ENCODE results near the gene MCF2. TPM values are rescaled to one million over a fixed set of nuclear protein-coding genes. Genes with fewer than 3 reads are reported as not detected.

Gene MCF2
- total RNA-seq, 2 experiments from 2014 or later = 0.89 to 1.1 TPM

- Histone ChIP-seq H3K27ac (ENCODE audit: low read depth in 1 of 2, low read length in 2 of 2) (no peak overlapping the region), H3K4me1 (ENCODE audit: insufficient read depth, low read length) (no peaks in the 10 kb centered on the region), H3K9me3 (ENCODE audit: control insufficient read depth in 1 of 2, insufficient read depth in 1 of 2, low read length in 2 of 2) (no peaks in the 10 kb centered on the region), H3K36me3 (ENCODE audit: insufficient read depth, low read length) (no peaks in the 10 kb centered on the region), H3K27me3 (ENCODE audit: control insufficient read depth in 1 of 2, insufficient read depth in 2 of 2, low read length in 2 of 2) (peaks cover 0 to 7% of the 10 kb centered on the region in 2 experiments), H3K4me3 (ENCODE audit: low read length) (no peak overlapping the region)
- Mint-ChIP-seq H3K27me3 (peaks cover 22% of the 10 kb centered on the region), H3K4me3 (no peak overlapping the region), H3K9me3 (no peaks in the 10 kb centered on the region), H3K27ac (no peak overlapping the region), H3K36me3 (ENCODE audit: low read depth) (no peaks in the 10 kb centered on the region), H3K4me1 (ENCODE audit: low read depth) (no peaks in the 10 kb centered on the region)
- ChIA-PET POLR2A (no interaction called here), CTCF (no interaction called here)
- intact Hi-C loops (cut with DNase I, micrococcal nuclease) = no loop called here
- TF ChIP-seq CTCF (IDR thresholded peaks at IDR 0.05) = no peak
- ATAC-seq (ENCODE audit: poor library complexity) = no peak
- no peak for DNase-seq
These were observed 15.1 kb downstream of the MCF2 start for GRCh38 chrX:139692908-139693307.

GRCh38 chrX:139692506-139692849 is 15.5 kb downstream of the MCF2 start:
- Histone ChIP-seq H3K27me3 (ENCODE audit: control insufficient read depth in 1 of 2, insufficient read depth in 2 of 2, low read length in 2 of 2) (peaks cover 0 to 7% of the 10 kb centered on the region in 2 experiments), H3K36me3 (ENCODE audit: insufficient read depth, low read length) (no peaks in the 10 kb centered on the region), H3K4me1 (ENCODE audit: insufficient read depth, low read length) (no peaks in the 10 kb centered on the region), H3K4me3 (ENCODE audit: low read length) (no peak overlapping the region), H3K27ac (ENCODE audit: low read depth in 1 of 2, low read length in 2 of 2) (no peak overlapping the region), H3K9me3 (ENCODE audit: control insufficient read depth in 1 of 2, insufficient read depth in 1 of 2, low read length in 2 of 2) (no peaks in the 10 kb centered on the region)
- H3K27ac Mint-ChIP-seq = no peak overlapping the region
- no peak for DNase-seq
- TF ChIP-seq CTCF (IDR thresholded peaks at IDR 0.05) = no peak
- H3K9me3 Mint-ChIP-seq = no peaks in the 10 kb centered on the region
- POLR2A ChIA-PET = no interaction called here
- no peaks in the 10 kb centered on the region for H3K4me1 Mint-ChIP-seq (ENCODE audit: low read depth)
- H3K4me3 Mint-ChIP-seq = no peak overlapping the region
- ATAC-seq (ENCODE audit: poor library complexity) = no peak
- H3K27me3 Mint-ChIP-seq = peaks cover 22% of the 10 kb centered on the region
- intact Hi-C loops (cut with DNase I, micrococcal nuclease) = no loop called here
- CTCF ChIA-PET = no interaction called here
- no peaks in the 10 kb centered on the region for H3K36me3 Mint-ChIP-seq (ENCODE audit: low read depth)

- Histone ChIP-seq H3K4me1 (ENCODE audit: insufficient read depth, low read length) (no peaks in the 10 kb centered on the region), H3K36me3 (ENCODE audit: insufficient read depth, low read length) (no peaks in the 10 kb centered on the region), H3K27me3 (ENCODE audit: control insufficient read depth in 1 of 2, insufficient read depth in 2 of 2, low read length in 2 of 2) (peaks cover 0 to 7% of the 10 kb centered on the region in 2 experiments), H3K9me3 (ENCODE audit: control insufficient read depth in 1 of 2, insufficient read depth in 1 of 2, low read length in 2 of 2) (no peaks in the 10 kb centered on the region), H3K4me3 (ENCODE audit: low read length) (no peak overlapping the region), H3K27ac (ENCODE audit: low read depth in 1 of 2, low read length in 2 of 2) (no peak overlapping the region)
- ATAC-seq (ENCODE audit: poor library complexity) (no peak), DNase-seq (no peak)
- ChIA-PET POLR2A (no interaction called here), CTCF (no interaction called here)
- Mint-ChIP-seq H3K4me1 (ENCODE audit: low read depth) (no peaks in the 10 kb centered on the region), H3K4me3 (no peak overlapping the region), H3K36me3 (ENCODE audit: low read depth) (no peaks in the 10 kb centered on the region), H3K27ac (no peak overlapping the region), H3K9me3 (no peaks in the 10 kb centered on the region), H3K27me3 (peaks cover 22% of the 10 kb centered on the region)
- TF ChIP-seq CTCF (IDR thresholded peaks at IDR 0.05) = no peak
- intact Hi-C loops (cut with DNase I, micrococcal nuclease) = no loop called here
These were observed 16.0 kb downstream of the MCF2 start for GRCh38 chrX:139691843-139692505.

All from CD4-positive, alpha-beta T cell (primary cell).